HG02870 (cell line): Measurements from ENCODE around the gene SSR4.
"Not testable (repeated sequence)": the region's sequence is repeated elsewhere in the genome, so short reads cannot be mapped to it uniquely, and the experiment has no call there.

Experiments
- ATAC-seq: cut with Tn5 transposase; IDR thresholded peaks from one replicate; pipeline ENCODE4 v1.9.1; 2021; ENCODE audit warnings: mild to moderate bottlenecking, moderate library complexity; ENCODE audit not compliant: unreplicated experiment

SSR4 gene

DNA sequence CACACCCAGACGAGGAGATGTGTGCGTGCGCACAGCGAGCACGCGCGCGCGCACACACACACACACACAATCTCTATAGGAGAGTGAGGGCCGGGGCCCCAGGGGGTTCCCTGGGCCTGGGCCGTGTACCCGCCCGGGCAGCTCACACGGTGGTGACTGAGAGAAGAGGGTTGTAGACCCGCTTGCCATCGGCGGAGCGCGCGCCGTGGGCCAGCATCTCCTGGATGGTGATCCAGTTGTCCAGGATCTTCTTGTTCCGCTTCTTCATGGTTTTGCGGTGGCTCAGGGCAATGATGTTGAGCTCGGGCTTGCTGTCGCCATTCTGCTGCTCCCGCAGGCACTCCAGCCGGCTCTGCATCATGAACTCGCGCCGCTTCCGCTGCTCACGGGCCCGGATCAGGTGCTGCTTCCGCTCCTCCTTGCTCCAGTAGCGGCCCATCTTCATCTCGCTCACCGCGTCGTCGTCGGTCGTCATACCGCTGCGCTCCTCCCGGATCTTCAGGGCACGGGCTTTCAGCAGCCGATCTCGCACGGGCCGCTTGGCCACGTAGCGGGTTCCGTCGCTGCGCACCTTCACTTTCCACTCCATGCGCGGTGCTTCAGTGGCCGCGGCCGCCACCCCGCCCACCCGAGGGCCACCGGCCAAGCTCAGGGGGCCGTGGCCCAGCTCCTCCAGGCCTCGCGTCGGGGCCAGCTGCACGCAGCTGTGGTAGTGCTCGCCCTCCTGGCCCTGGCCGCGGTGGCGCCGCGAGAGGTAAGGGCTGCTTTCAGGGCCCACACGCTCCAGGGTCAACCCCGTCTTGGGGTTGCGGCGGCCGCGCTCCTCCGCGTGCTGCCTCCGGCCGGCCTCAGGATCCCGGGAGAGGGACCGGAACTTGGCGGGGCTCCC, 9.0 kb downstream of the SSR4 start:
- no peak for ATAC-seq

DNA sequence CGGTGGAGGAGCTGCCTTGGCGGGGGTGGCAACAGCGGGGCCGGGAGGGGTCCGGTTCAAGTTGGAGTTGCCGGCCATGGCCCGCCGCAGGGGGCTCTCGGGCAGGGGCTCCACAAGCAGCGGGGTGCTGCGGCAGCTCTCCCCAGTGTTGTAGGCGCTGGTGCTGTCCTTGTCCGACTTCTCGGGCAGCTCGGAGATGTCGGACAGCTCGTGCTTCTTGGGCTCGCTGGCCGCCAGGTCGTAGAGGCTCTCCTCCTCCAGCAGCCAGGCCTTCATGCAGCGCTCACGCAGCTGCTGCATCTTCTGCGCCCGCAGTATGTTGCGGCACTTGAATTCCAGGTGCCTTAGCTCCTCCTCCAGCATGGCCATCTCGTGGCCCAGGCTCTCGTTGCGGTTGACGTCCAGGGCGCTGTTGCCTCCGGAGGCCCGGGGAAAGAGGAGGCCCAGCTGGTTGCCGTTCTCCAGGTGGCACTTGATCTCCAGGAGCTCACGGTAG, 9.7 kb downstream of the SSR4 start:
- no peak for ATAC-seq

DNA sequence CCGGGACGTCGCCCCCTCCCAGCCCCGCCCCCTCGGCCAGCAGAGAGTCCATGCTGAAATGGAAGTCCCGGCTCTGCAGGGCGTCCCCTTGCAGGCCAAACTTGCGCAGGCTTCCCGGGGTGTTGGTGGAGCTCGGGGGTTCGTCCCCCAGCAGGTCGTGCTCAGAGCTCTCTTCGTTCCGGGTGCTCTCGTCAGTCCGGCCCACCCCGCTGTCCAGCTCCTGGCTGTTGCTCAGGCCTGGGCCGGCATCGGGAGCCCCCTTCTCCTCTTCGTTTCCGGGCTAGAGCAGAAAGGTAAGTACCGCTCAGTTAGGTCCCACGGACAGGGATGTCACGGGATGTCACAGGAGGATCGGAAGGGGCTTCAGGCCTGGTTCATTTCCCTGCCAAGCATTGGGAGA, 10.2 kb downstream of the SSR4 start:
- no peak for ATAC-seq

DNA sequence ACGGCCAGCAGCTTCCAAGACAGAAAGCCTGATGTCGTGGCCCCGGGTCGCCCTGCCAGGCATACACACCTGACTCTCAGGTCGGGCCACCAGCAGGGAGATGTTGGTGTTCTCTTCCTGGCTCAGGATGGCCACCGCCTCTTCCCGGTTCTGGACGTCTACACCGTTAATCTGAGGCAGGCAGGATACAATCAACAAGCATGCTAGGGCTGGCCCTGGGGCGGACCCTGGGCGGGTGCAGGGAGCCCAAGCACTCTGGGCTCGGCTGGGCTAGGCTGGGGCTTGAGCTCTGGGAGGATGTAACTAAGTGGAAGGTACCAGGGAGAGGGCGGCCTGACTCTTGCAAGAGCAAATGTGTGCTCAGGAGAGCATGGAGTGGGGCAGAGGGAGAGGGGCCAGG, 11.0 kb downstream of the SSR4 start:
- ATAC-seq: no peak

DNA sequence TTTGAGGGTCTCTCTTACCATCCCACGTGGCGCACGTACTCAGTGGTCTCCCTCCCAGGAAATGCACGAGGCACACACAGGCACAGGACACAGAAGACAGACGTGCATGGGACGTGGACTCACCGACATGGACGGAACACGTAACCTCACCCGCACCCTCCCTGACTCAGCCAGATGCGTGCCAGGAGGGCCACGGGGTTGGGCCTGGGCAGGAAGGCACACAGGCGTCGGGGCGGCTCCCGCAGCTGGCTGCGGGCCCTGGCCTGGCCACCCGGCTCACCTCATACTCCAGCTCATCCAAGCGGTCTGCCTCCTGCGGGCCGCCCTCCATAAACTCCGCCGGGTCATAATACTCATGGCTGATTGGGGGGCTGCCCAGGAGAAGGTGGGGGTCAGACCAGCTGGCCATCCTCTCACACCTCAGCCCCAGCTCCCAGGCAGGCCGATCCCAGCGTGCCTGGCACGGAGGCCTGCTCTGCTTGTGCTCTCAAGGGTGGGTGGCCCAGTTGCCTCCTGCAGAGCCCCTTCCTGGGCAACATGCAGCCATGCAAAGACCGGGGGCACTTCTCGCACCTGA, 12.6 kb downstream of the SSR4 start:
- ATAC-seq: no peak

DNA sequence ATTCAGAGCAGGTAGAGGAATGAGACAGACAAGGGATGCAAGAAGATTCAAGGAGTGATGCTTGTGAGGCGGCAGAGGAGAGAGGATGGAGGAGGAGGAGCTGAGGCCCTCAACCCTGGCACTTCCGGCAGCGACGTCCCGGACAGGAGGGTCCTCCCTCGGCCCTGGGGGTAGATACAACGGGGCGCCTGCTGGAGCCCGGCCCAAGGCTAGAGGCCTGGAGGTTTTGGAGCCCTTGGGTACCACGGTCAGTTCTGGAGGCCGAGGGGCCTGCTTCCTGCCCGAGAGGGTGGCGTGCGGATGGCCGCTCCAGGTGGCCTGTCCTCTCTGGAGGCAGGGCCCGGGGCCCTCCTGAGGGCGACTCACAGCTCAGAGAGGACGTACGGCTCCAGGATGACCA, 13.5 kb downstream of the SSR4 start:
- ATAC-seq: no peak

DNA sequence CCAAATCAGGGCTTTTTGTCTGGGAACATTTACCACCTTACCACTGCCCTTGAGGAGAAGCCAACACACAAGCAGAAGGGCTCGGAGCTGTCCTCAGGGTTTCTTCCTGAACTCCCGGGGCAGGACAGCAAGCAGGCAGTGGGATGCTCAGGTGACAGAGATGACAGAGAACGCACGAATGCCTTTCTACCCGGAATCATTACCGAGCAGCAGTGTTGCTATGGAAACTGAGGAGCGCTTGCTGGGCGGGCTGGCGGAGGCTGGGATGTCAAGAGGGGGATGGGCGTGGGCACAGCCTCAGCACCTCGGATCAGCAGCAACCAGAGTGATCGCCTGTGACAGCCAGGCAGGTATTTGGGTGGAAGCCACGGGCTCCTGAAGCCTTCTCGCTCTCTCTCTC, 17.8 kb downstream of the SSR4 start:
- ATAC-seq: no peak

DNA sequence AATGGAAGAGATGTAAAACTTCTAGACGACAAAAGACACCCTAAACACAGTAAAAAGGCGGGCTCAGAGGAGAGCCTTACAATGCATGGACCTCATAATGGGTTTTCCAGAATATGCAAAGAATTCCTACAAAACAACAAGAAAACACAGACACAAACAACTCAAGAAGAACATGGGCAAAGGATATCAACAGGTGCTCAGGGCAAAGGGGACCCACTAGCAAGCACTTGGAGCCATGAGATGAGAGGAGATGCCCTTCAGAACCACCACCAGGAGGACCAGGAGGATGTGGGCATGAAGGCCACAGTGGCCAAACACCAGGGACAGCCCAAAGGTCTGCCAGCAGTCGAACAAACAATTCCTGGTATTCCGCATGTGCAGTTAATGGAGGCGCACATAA, 18.7 kb downstream of the SSR4 start:
- ATAC-seq: no peak

DNA sequence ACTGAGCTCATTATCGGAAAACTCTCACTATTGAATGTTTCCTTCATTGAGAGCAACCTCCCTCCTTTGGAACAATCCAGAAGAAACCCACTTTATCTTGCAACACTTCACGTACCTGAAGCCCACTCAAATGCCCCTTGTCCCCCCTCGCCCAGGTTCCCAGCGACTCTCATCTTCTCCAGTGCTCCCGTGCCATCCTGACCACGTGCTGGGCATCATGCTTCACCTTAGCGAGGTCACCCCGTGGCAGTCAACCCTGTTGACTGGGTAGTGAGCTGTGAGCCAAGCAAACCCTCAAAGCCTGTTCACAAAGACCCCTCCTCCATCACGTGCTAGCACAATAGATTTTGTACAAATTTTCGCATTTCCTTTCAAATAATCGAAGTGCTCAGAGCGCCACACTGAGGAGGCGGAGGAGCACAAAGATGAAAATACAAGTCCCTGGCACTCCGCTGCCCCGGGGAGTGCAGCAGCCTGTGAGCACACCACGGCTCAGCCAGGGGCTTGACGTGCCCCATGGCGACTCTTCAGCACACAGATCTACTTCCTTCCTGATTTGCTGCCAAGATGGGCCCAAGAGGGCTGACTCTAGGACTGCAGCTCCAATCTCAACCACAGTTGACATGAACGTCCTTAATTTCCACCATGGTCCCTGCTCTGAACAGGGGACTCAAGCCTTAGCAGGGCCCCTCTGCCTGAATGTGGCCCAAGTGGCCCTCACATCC, 20.3 kb downstream of the SSR4 start:
- no peak for ATAC-seq

DNA sequence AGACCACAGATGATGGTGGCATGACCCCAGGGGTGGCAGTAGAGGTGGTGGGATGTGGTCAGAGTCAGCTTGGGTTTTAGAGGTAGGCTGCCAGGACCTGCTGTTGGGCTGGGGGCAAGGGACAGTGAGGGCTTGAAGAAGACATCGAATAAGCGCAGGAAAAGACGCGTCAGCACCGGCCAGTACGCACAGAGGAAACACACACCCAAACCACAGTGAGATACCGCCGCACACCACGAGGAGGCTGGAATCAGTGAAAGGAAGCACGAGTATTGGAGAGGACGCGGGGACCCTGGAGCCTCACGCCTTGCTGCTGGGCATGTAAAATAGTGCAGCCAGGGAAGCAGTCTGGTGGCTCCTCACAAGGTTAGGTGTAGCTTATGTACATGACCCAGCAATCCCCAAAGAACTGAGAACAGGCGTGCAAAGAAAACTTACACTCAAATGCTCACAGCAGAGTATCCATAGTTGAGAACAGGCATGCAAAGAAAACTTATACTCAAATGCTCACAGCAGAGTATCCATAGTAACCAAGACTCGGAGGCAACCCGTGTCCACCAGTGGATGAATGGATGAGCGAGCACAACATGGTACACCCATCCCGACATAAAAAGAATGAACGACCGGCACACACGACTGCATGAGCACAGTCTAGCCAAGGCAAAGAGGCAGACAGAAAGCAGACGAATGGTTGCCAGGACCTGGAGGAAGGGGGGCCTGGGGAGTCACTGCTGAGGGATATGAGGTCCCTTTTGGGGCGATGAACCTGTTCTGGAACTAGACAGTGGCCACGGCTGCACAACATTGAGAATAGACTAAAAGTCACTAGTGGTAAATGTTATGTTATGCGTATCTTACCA, 22.6 kb downstream of the SSR4 start:
- ATAC-seq: no peak

DNA sequence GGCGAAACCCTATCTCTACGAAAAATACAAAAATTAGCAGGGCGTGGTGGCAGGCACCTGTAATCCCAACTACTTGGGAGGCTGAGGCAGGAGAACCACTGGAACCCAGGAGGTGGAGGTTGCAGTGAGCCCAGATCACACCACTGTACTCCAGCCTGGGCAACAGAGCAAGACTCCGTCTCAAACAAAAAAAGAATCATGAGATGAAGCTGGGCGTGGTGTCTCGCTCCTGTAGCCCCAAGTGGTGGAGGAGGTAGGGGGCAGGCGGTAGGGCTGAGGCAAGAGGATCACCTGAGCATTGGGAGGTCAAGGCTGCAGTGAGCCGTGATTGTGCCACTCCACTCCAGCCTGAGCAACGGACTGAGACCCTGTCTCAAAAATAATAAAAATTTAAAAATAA, 23.6 kb downstream of the SSR4 start:
- not testable (repeated sequence) for ATAC-seq

DNA sequence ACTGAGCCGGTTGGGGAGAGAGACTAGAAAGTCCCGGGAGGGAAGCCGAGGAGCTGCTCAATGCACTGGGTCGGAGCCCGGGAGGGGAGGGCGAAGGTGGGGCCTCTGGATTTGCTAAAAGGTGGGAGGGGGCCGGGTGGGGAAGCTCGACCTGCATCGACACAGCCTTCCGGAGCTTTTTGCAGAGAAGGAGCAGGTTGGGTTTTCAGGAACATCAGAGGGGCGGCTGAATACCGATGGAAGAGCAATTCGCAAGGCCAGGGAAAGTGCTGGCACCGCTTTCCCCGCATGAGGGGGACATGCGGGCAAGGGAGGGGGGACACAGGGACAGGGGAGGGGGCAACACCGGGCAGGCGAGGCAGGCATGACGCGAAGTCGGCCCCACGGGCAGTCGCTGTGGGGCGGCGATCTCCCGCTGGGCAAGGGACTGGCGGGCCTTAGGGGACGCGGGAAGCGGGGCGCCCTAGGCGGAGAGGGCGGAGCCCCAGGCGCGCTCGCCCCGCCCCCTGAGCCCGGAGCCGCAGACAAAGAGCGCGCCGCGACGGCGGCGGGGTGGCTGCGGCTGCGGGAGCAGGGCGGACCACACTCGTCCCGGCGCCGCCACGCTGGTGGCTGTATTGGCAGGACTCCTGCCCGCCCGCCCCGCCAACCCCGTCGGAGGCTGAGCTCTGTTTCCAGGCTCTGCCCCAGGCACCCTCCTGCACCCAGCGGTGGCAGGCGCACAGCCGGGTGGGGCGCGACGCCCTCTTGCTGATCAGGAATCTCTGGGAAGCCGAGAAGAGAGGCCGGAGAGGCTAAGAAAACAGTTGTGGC, 24.3 kb downstream of the SSR4 start:
- ATAC-seq: no peak

DNA sequence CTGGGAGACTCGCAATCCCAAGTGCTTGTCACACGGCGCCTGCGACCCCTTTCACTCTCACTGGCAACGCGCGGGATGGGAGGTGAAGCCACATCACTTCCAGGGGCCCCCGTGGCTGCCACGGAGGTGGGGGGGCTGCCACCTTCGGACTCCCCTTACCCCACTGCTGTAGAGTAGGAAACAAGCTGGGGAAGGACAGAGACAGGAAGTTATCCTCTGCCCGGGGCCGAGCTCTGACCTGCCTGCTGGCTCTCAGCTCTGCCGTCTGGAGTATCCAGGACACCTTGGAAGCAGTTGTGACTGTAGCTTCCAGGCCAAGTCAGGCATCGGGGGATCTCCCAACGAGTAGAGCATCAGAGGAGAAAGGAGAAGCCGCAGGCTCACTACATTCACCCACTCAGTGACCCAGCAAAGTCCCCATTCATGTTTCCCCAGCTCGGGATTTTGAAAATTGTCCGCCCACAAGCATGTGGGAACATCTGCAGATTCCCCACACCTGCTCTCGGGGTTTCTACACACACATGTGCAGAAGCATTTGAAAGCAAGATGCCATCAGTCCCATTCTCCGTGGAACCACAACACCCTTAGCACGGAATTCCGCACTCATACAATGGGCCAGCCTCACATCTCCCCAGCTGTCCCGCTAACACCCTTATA, 25.0 kb downstream of the SSR4 start:
- no peak for ATAC-seq

DNA sequence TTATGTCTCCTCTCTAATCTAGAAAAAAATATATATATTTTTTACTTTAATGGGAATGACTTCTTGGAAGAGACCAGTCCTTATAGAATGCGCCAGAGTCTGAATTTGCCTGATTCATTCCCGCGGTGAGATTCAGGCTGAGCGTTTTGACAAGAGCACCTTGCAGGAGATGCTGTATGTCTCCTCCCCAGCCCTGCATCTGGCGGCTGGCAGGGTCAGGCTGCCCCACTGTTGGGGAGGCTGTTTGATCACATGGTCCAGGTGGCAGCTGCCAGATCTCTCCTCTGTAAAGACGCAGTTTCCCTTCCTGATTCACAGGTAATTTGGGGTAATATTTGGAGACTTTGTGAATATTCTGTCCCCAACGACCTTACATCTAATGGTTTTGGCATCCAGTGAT, 26.1 kb downstream of the SSR4 start:
- ATAC-seq: no peak

DNA sequence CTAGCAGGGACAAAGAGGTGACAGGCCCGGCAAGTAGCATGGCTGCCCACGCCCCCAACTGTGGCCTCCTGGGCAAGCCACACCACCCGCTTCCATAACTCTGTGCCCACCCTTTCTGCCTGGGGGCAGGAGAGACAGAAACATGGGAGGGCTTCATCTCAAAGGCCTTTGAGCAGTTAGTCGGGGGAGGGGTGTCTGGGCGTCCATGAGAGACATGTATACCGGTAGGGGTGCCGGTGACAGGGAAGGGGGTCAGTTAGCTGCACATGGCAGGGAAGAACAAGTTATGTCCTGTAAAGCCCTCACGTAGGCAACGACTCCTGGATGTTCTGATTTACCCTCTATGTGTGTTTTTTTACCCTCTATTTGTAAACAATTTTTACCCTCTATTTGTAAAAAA, 26.6 kb downstream of the SSR4 start:
- no peak for ATAC-seq

DNA sequence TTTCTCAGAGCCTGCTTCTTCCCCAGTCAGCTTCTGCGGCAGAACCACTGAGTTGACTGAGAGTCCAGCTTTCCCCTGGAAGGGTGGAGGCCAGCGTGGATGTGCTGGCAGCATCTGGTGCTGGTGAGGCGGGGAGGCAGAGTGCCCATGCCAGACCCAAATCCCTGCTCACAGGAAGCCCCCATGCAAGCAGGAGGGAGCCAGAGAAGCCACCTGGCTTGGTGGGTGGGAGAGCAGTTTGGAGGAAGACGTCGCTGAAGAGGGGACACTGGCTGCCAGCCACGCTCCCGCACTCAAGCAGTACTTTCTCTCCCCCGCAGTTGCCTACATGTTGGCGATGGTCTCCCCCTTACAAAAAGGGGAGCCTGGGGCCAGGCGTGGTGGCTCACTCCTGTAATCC, 29.9 kb downstream of the SSR4 start:
- ATAC-seq: no peak

DNA sequence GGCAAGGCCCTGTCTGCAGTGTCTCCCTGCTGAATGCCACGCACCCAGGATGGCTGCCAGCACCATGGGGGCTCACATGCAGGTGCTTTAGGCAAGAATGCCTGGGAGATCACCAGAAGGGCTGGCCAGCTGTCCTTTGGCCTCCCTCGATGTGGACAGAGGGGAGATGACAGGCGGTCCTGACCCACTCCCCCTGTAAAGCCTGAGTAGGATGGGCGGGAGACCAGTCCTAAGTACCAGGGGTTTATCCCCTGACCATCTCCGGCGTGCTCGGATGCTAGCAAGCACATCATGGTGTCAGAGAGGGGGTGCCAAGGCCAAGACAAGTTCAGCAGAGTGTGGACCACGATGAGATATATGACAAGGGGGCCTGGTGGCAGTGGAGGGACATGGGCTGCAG, 30.6 kb downstream of the SSR4 start:
- ATAC-seq: no peak

DNA sequence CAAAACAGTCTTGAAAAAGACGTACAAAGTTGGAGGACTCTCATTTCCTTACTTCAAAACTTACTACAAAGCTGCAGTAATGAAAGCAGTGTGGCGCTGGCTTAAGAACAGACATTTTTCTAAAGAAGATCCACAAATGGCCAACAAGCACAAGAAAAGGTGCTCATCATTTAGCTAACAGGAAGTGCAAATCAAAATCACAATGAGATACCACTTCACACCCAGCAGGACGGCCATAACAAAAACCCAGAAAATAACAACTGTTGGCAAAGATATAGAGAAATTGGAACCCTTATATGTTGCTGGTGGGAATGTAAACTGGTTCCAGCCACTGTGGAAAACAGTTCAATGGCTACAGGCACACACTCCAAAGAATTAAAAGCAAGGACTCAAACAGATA, 32.5 kb downstream of the SSR4 start:
- no peak for ATAC-seq

DNA sequence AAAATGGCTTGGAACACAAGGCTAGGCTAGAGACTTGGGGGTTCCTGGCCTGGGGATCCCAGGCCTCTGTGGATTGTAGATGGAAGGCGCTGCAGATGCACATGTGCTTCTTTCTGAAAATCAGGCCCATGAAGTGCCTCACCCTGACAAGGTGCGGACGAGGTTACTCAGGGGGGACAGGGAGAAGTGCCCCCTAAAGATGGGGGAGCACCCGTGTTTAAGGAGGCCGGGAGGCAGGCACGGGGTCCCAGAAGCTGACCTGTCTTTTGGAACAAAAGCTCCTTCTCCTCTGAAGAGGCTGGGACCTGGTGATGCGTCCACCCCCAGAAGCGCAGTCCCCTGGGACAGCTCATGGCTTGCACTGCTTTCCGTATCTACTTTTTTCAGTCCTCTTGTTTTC, 33.4 kb downstream of the SSR4 start:
- no peak for ATAC-seq

DNA sequence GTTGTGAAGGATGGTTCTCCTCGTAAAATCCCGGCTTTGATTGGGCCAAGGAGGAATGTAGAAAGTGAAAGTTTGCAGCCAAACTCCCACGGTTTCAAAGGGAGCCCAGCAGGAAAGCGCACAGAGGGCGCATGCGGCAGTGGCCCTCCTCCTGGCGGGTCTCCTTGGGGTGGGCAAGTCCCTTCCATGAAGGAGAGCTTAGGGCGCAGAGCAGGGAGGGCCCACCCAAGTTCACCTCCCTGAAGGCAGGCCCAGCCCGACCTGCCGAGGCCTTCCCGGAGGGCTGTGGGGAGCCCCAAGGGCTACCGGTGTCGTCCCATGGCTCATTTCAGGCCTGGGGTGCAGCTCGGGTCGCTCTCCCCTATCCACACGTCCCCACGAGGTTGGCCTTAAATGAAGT, 33.8 kb downstream of the SSR4 start:
- ATAC-seq: no peak
